Neural cell (in vitro differentiated cells): Measurements from ENCODE around the gene MYADML2.

Experiments
- CTCF ChIP-seq: fragments of 450-650 bp; IDR thresholded peaks from 2 replicates; pipeline ENCODE4 v1.5.1; 2014; ENCODE audit warnings: antibody characterized with exemption, mild to moderate bottlenecking, moderate library complexity; ENCODE audit not compliant: poor library complexity, severe bottlenecking
- EP300 ChIP-seq: fragments of 450-650 bp; conservative IDR thresholded peaks from 2 replicates; pipeline ENCODE4 v1.6.1; 2014; ENCODE audit warnings: antibody characterized with exemption, mild to moderate bottlenecking, moderate library complexity; ENCODE audit not compliant: poor library complexity, severe bottlenecking
- EZH2 ChIP-seq: fragments of 200-600, 300-800 bp; shearing (Covaris generic), sonication (generic); IDR thresholded peaks from 2 replicates; pipeline ENCODE4 v1.6.1; 2014; ENCODE audit warnings: antibody characterized with exemption, low read length, borderline replicate concordance, mild to moderate bottlenecking; ENCODE audit not compliant: insufficient read depth, poor library complexity, severe bottlenecking
- POLR2AphosphoS5 ChIP-seq: IDR thresholded peaks from 2 replicates; pipeline ENCODE4 v1.6.1; 2012
- RAD21 ChIP-seq: fragments of 450-650 bp; conservative IDR thresholded peaks from 2 replicates; pipeline ENCODE4 v1.6.1; 2014; ENCODE audit warnings: antibody characterized with exemption, mild to moderate bottlenecking, moderate library complexity

- TF ChIP-seq CTCF: no peak
- TF ChIP-seq EZH2: no peak
- no peak for TF ChIP-seq RAD21
- TF ChIP-seq POLR2AphosphoS5: no peak
- TF ChIP-seq EP300: no peak
Observed at GRCh38 chr17:81921537-81921862, 25.5 kb downstream of the MYADML2 start.
